ENCODE measurements around the gene PPFIA4. TPM values are rescaled to one million over a fixed set of nuclear protein-coding genes. Genes with fewer than 3 reads are reported as not detected.

Gene PPFIA4
- total and polyA plus RNA-seq, 2 of the 4 experiments (the other 2 are of a cell fraction) = 5.4 to 13.7 TPM

GRCh38 chr1:203074610-203075009 lies 48.3 kb downstream of the PPFIA4 start:
- CTCF ChIA-PET = no interaction called here
- H4K5ac ChIP-seq (ENCODE audit: low read depth, low read length) = no peak overlapping the region
- BruUV-seq (replicated peaks) = no TSS peak
- in situ Hi-C loops (cut with MboI; ENCODE audit: low sequenced_read_pairs) = no loop called here
- H2AK9ac ChIP-seq (replicated peaks; ENCODE audit: low read depth, low read length, poor library complexity) = no peak overlapping the region
- no peak overlapping the region for H3K4me2 ChIP-seq (ENCODE audit: low read depth, low read length)
- peaks cover 21% of the 10 kb centered on the region; the same call in 1 of the 2 replicates for H3K27me3 ChIP-seq (ENCODE audit: control insufficient read depth, insufficient read depth, low read length)
- H4K91ac ChIP-seq (ENCODE audit: insufficient read depth, low read depth, low read length) = no peak overlapping the region
- no peak overlapping the region for H3K18ac ChIP-seq (ENCODE audit: low read depth, low read length)
- H4K8ac ChIP-seq (ENCODE audit: low read depth in 2 of 2, low read length in 2 of 2) = no peak overlapping the region
- TF ChIP-seq CEBPB (IDR thresholded peaks at IDR 0.05; ENCODE audit: low read depth, low read length) (no peak), SMC3 (IDR thresholded peaks at IDR 0.05; ENCODE audit: low read depth, low read length) (no peak), CTCF (conservative IDR thresholded peaks at IDR 0.05; ENCODE audit: low read depth, low read length) (no peak), MAZ (IDR thresholded peaks at IDR 0.05; ENCODE audit: borderline replicate concordance, low read depth, low read length) (no peak), NFE2L2 (IDR thresholded peaks at IDR 0.05; ENCODE audit: low read depth, low read length) (no peak)
- H3K9ac ChIP-seq (ENCODE audit: low read depth, low read length) = no peak overlapping the region
- H3K79me1 ChIP-seq (ENCODE audit: low read depth in 1 of 2, low read length in 2 of 2) = no peaks in the 10 kb centered on the region
- H3K27ac ChIP-seq (ENCODE audit: insufficient read depth, low read length) = no peak overlapping the region
- H2AFZ ChIP-seq (replicated peaks; ENCODE audit: low read length, poor library complexity) = no peak overlapping the region
- no peak overlapping the region for H3K4me3 ChIP-seq (ENCODE audit: insufficient read depth, low read depth, low read length)
- H3K36me3 ChIP-seq (ENCODE audit: control insufficient read depth, insufficient read depth, low read length) = peaks cover 10% of the 10 kb centered on the region
- H2BK15ac ChIP-seq (ENCODE audit: low read depth, low read length) = no peak overlapping the region
- H3K9me1 ChIP-seq (ENCODE audit: insufficient read depth, low read length) = no peaks in the 10 kb centered on the region
- DNase-seq (no peak), ATAC-seq (ENCODE audit: low read depth) (no peak)
- no peak overlapping the region for H2AK5ac ChIP-seq (ENCODE audit: low read depth, low read length)
- no peaks in the 10 kb centered on the region for H4K20me1 ChIP-seq (ENCODE audit: insufficient read depth, low read length)
- intact Hi-C loops (cut with micrococcal nuclease) = no loop called here
- POLR2A ChIA-PET (ENCODE audit: unreplicated experiment) = no interaction called here
- H3K4me1 ChIP-seq (ENCODE audit: control insufficient read depth, insufficient read depth, low read length) = no peaks in the 10 kb centered on the region
- H3K56ac ChIP-seq (ENCODE audit: extremely low read depth, insufficient read depth, low read length) = no peak overlapping the region
- no peaks in the 10 kb centered on the region for H3K9me3 ChIP-seq (ENCODE audit: control insufficient read depth, insufficient read depth, low read length)
- no peak overlapping the region for H2BK20ac ChIP-seq (ENCODE audit: low read depth, low read length)
- no peak overlapping the region for H2BK5ac ChIP-seq (ENCODE audit: low read depth, low read length, poor library complexity, severe bottlenecking)
- H3K23ac ChIP-seq (ENCODE audit: low read depth, low read length) = no peak overlapping the region
- dilution Hi-C loops (cut with HindIII; ENCODE audit: low sequenced_read_pairs, unreplicated experiment) = no loop called here
- no peak overlapping the region for H3K4ac ChIP-seq (ENCODE audit: low read depth, low read length)
- no peak overlapping the region for H2BK120ac ChIP-seq (ENCODE audit: low read depth, low read length)
- H3K14ac ChIP-seq (replicated peaks; ENCODE audit: low read depth, low read length) = no peak overlapping the region
